HG03469 (cell line): Measurements from ENCODE around the gene MROH2A.
"Not testable (repeated sequence)": the region's sequence is repeated elsewhere in the genome, so short reads cannot be mapped to it uniquely, and the experiment has no call there.

Experiments
- ATAC-seq: cut with Tn5 transposase; IDR thresholded peaks from one replicate; pipeline ENCODE4 v1.9.1; 2021; ENCODE audit warnings: mild to moderate bottlenecking, moderate library complexity, moderate number of reproducible peaks; ENCODE audit not compliant: unreplicated experiment

The MROH2A gene

DNA sequence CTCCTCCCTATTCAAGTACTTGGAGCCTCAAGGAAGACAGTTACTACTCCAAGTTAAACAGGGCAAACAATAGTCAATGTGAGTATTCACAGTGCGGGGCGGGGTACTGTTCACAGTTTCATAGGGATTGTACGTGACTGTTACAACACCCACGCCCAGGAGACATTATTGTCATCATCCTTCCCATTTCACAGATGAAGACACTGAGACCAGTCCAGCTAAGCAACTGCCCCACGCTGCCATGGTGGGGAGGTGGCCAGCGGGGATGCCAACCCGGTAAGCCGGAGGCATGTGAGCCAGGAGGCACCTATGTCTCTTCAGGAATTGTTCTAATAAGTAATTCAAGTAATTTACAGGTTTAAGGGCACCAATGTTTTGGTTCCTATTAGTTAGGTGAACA is 75.2 kb downstream of the MROH2A start:
- ATAC-seq = no peak

GRCh38 chr2:233853883-233854240 is 75.7 kb downstream of the MROH2A start:
- ATAC-seq = no peak

DNA sequence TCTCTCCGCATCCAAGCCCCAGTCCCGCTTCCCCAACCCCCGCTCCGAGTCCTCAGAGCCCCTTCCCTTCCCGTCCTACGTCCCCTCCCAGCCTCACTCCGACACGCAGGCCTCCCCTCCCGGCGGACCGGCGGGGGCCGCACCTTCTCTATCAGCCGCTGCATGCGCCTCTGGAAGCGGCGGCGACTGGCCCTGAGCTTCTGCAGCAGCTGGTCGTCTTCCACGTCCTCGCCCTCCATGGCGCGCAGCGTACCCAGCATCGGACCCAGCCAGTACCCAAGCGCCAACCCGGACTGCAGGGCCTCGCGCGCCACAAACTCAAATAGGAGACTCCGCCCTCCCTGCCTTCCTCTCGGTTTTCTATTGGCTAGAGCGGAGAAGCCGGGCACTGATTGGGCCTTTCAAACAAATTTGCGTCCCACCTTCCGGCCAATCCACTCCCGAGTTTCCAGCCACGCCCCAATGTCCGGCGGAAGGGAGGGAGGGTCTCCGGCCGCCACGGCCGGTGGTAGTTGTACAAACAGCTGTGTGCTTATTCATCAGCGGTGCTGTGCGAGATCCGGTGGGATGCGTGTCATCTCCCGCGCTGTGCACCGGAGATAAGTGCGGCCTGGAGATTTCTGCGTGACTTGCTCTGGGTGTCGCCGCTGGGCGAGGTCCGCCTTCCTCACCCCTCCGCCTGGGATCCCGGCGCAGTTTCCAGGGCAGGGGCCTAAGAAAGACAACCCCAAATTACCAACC is 76.3 kb downstream of the MROH2A start, which contains the start of gene HJURP:
HJURP (minus strand) TSS at position 295 of the 741 bp plus-strand sequence; CDS start at position 260, 35 bp downstream.
- ATAC-seq = peak; percentile 88

DNA sequence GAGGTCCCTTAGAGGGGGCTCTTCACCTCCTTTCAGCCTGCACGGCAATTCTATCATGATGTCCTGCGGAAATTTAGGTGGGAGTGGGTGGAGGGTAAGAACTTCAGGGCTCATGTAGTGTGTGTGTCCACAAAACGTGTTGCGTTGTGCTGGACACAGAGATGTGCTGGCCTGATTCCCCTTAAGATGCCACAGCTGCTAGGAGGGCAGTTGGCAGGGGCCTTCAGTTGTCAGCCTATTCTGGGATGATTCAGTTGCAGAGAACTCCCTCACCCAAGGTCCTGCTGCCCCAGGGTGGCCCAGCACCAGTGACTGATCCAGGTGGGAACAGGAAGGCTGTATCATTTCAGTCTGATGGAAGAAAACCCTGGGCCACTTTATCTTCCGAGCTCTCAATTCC is 77.2 kb downstream of the MROH2A start:
- no peak for ATAC-seq

- ATAC-seq = no peak
These were observed 78.1 kb downstream of the MROH2A start for GRCh38 chr2:233856184-233856583.

DNA sequence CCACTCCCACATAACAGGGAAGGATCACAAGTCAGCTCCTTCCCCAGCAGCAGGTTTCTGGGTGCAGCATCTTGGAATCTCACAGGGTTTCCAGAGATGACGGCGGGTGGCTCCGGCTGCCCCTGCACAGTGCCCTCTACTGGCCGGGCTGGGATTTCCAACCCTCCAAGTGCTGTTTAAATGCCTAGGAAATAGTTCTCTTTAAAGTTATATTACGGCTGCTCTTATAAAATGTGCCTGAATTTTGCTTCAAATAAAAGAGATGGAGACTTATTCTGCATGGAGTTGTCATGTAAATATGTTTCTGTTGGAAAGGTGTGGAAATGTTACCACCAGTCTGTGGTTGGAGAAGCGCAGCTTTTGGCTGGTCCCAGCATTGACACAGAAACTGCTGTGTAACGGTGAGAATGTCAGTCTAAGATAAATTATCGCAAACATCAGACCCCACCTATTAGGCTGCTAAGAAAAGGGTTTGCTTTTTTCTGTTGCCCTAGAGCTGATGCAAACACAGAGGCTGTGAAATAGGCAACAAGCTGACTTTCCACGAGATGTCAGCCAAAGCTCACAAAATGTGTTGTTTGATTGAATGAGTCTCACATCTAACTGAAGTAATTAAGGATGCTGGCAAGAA is 79.5 kb downstream of the MROH2A start:
- no peak for ATAC-seq

- ATAC-seq = no peak
These were observed 80.2 kb downstream of the MROH2A start for GRCh38 chr2:233858331-233858730.

- ATAC-seq = no peak
These were observed 84.2 kb downstream of the MROH2A start for GRCh38 chr2:233862261-233862768.

DNA sequence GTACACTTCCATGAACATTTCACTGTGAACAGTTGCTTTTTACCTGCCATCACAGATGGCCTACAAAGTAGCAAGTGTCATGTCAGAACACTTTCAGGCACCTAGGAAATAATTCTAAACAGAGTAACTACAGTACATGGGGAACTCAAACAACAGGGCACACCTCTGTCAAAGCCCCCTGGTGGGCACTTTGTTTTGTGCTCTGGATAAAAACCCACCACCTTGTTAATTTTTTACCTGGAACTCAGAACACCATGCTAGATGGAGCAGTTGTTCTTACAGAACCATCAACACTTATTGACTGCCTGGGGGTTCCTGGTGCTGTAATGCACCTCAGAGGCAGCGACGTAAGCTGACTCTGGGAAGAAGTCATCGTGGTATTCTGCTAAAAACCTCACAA is 87.7 kb downstream of the MROH2A start:
- ATAC-seq = no peak

GRCh38 chr2:233866479-233866878 is 88.3 kb downstream of the MROH2A start:
- ATAC-seq = no peak

DNA sequence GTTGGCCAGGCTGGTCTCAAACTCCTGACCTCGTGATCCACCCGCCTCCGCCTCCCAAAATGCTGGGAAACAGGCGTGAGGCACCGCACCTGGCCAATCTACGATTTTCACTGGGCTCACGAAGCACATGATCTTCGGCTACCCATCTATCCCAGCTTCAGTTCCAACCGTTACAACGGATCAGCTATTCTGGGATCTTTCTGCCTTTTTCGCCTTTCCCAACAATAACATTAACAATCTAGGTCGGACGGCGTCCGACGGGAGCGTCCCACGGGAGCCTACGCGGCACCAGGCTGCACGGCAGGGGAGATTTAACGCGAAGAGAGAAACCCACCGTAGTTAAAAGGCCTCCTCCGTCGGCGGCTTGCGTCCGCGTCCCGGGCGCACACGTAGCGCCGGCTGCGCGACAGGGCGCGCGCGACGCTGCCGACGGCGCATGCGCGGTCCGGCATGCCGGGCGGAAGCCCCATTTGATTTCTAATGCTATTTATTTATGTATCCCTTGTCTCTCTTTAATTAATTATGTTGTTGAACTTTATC is 89.9 kb downstream of the MROH2A start, which contains the start of gene MSL3B:
MSL3B (minus strand) TSS at position 394 of the 540 bp plus-strand sequence.
- no peak for ATAC-seq

GRCh38 chr2:233871432-233871831 is 93.3 kb downstream of the MROH2A start:
- ATAC-seq = no peak

- not testable (repeated sequence) for ATAC-seq
These were observed 94.0 kb downstream of the MROH2A start for GRCh38 chr2:233872125-233872524.

DNA sequence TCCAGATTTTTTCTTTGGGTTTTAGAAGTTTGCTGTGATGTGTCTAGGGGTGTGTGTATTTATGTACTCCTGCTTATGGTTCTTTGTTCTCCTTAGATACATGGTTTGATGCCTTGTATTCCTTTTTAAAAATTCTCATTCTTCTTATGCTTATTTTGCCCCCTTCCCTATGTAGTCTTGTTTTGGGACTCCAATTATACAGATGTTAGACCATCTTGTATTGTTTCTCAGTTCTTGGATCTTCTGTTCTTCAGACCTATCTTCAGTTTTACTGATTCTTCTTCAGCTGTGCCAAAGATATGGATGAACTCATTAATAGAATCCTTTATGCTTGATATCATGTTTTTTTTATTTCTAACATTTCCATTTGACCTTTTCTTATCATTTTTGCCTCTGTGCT is 104.2 kb downstream of the MROH2A start:
- no peak for ATAC-seq
